RWPE1 (cell line): Measurements from ENCODE around the gene MEGF6.

Experiments
- CTCF ChIA-PET: fragments of 350-600 bp; sonication (Branson Sonifier 250); formaldehyde crosslinking; extraction: SDS; loops from one replicate; lab custom pipeline; 2021; lab: Yijun Ruan, JAX
- POLR2A ChIA-PET: fragments of 400-600 bp; formaldehyde crosslinking; extraction: SDS; loops from one replicate; lab custom pipeline; 2020; ENCODE audit warnings: antibody characterized with exemption; ENCODE audit not compliant: low non-redundant PET; lab: Yijun Ruan, JAX
- DNase-seq: peaks from one replicate; pipeline ENCODE4 v3.0.0; 2012; ENCODE audit warnings: low spot score
- H3K27ac ChIP-seq: fragments of 450-650 bp; 2 replicates; pipeline ENCODE4 v1.5.1; 2017
- TF ChIP-seq, protein P1 (sequence below): fragments of 450-650 bp; conservative IDR thresholded peaks from 2 replicates; pipeline ENCODE4 v1.5.1; 2017; ENCODE audit warnings: low read depth, mild to moderate bottlenecking

Gene MEGF6

DNA sequence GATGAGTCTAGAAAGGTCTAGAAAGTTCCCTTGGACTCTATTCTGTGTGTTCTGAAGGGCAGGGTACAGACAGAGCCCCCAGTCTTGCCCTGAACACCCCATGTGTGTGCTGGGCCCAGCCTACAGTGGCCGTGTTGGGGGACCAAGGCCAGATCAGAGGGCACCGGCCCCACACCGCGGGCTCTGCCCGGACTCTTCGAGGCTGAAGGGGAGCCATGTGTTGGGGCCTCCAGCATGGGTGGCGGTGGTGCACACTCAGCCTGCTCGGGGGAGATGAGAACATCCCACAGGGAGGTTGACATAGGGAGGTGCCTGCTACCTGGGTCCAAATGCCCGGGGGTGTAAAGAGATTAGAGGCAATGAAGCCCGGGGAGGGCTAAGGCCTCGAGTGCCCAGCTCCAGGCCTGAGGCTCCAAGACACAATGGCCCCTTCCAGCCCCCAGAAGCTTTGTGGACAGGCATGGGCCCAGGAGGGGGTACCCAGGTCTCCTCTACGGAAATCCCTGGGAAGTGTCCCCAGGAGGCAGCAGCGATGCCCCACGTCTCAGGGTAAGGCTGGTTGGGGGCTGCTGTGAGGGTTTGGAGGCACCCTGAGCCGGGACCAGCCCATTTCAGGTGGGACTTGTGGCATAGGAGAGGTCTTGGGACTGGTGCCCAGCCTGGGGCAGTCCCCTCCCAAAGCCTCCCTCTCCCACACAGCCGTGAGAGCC, 144.8 kb downstream of the MEGF6 start:
- CTCF ChIA-PET = no interaction called here
- H3K27ac ChIP-seq = peak overlapping the region; percentile 62; the same call in 1 of the 2 replicates
- POLR2A ChIA-PET = no interaction called here
- DNase-seq = no peak
- TF ChIP-seq, protein P1, sequence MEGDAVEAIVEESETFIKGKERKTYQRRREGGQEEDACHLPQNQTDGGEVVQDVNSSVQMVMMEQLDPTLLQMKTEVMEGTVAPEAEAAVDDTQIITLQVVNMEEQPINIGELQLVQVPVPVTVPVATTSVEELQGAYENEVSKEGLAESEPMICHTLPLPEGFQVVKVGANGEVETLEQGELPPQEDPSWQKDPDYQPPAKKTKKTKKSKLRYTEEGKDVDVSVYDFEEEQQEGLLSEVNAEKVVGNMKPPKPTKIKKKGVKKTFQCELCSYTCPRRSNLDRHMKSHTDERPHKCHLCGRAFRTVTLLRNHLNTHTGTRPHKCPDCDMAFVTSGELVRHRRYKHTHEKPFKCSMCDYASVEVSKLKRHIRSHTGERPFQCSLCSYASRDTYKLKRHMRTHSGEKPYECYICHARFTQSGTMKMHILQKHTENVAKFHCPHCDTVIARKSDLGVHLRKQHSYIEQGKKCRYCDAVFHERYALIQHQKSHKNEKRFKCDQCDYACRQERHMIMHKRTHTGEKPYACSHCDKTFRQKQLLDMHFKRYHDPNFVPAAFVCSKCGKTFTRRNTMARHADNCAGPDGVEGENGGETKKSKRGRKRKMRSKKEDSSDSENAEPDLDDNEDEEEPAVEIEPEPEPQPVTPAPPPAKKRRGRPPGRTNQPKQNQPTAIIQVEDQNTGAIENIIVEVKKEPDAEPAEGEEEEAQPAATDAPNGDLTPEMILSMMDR = no peak

DNA sequence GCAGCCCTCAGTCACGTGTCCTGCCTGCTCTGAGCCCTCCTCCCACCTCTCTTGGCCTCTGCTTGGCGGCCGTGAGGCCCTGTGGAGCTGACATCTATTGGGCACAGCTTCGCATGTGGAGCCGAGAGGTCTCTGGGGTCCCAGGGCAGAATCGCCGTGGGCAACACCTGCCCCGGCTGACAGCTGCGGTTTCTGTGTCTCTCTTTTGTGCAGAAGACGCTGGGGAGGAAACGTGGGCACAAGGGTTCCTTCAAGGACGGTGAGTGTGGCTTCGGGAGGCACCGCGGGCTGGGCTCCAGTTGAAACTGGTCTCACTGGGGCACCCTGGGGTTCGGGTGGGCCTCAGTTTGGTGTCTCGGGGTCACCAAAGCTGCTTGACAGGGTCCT, 145.4 kb downstream of the MEGF6 start:
- no peak for DNase-seq
- TF ChIP-seq, protein P1 = no peak
- ChIA-PET POLR2A (no interaction called here), CTCF (no interaction called here)
- peak overlapping the region; percentile 23 for H3K27ac ChIP-seq

DNA sequence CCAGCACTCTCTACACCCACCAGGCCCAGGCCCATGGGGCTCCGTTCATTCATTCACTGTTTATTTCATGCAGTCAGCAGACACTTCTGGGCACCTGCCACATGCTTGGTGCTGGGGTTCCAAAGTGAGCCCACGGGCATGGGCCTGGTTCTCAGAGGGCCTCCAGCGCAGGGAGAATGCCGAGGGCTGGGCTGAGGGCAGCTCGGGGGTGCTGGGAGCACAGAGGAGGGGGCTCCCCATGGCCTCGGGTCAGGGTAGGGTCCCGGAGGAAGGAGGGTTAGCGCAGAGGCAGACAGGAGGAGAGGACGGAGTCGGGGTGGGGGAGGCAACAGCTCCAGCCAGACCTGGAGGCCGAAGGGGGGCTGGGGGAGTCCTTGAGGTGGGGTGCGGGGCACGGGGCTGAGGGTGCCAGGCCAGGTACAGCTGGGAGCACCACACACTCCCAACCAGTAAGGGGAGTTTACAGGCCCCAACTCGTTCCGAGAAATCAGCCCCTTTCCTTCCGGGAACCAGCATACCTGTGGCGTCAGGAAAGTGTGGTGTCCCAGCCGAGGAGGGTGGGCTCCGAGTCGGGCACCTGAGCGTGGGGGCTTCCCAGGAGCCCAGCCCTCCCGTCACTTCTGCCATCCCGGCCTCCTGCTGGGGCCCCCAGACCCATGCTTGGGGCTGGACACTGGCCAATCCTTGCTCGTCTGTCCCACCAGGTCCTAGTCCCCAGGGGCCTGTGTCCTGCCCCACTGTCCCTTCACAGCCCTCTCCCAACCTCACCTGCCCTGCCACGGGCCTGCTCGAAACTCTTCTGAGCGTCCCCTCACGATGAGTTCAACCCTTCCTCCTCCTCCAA, 146.0 kb downstream of the MEGF6 start:
- DNase-seq = no peak
- POLR2A ChIA-PET = no interaction called here
- H3K27ac ChIP-seq = peak overlapping the region; percentile 23
- TF ChIP-seq, protein P1 = no peak
- CTCF ChIA-PET = no interaction called here

DNA sequence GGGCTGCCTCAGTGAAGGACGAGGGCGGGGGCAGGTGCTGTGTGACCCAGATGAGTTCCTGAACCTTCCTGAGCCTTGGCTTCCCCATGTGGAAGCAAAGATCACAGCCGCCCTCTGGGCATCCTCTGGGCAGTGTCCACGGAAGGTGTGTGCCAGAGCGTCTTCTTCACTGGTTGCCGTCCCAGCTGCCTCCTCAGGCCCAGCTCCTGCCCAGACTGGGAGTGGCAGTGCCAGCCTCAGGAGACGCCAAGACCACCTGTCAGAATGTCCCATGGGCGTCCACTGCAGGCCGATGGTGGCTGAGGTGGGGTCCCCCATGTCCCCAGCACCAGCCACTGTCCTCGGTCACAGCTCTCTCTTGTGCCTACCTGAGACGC, 146.7 kb downstream of the MEGF6 start:
- H3K27ac ChIP-seq = peak overlapping the region; percentile 23
- TF ChIP-seq, protein P1 = no peak
- CTCF ChIA-PET = interaction anchor here (0.6 to 1.5 kb wide), 2 partner anchors 11 to 19 kb away, joined by 4 to 12 read pairs; no protein-coding TSS in a partner anchor
- DNase-seq = no peak
- POLR2A ChIA-PET = no interaction called here

DNA sequence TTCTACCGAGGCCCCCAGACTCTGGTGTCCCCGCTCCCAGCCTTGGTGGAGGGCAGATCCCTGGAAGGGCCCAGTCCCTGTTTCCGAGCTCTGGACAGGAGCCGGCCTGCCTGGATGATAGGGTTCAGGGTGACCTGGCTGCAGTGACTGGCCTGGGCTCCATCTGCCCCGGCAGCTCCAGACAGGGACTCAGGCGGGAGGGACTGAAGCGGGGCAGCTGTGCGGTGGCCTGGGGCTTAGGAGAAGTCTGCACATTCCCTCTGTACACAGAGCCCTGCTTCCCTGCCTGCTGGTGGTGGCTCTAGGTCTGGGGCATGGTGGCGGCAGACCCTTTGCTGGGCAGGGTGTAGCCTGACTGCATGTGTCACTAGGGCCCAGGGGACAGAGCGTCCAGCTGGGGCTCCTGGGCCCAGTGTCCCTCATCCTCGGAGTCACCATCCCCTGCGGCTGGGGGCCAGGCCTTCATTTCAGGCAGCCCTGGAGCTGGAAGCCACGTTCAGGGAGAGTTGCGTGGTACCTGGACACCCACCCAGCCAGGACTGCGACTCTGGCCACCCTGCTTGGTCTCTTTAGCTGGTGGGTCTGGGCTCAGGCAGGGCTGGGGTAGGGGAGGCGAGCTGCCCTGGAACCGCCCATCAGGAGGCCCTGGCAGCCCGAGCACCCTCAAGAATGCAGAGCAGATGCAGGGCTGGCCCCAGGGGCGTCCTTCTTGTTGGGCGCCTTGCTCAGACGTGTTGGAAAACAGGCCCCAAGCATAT, 147.2 kb downstream of the MEGF6 start:
- TF ChIP-seq, protein P1 = no peak
- DNase-seq = no peak
- CTCF ChIA-PET = interaction anchor here (0.6 to 1.5 kb wide), 2 partner anchors 11 to 19 kb away, joined by 4 to 12 read pairs; no protein-coding TSS in a partner anchor
- POLR2A ChIA-PET = no interaction called here
- peak overlapping the region; percentile 23 for H3K27ac ChIP-seq

DNA sequence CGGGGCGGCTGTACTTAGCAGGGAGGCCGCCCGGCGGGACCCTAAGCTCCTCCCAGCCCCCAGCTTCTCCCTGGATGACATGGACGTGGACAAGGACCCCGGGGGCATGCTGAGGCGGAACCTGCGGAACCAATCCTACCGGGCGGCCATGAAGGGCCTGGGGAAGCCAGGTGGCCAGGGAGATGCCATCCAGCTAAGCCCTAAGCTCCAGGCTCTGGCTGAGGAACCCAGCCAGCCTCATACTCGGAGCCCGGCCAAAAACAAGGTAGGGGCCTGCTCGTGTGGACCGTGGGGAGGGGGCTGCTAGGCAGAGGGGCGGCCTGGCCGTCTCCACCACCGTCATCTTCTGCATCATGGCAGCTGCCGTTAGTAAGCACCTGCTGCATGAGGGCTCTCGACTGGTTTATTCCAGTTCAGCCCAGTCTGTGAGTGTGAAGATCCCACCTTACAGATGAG, 147.9 kb downstream of the MEGF6 start:
- ChIA-PET CTCF (interaction anchor here (0.9 to 1.5 kb wide), 3 partner anchors 8 to 18 kb away, joined by 3 to 12 read pairs (median 8); no protein-coding TSS in a partner anchor), POLR2A (no interaction called here)
- no peak for DNase-seq
- H3K27ac ChIP-seq = peak overlapping the region; percentile 23; the same call in 1 of the 2 replicates
- TF ChIP-seq, protein P1 = no peak
